GM20431 (cell line): ENCODE data around the gene HEATR5A.

Experiments
- in situ Hi-C: fragments of 300-500 bp; cut with MseI, MboI; formaldehyde crosslinking; loops from one replicate; pipeline ENCODE4 v1.15.0; 2020; ENCODE audit warnings: low sequenced_read_pairs; ENCODE audit not compliant: unreplicated experiment

The HEATR5A gene

DNA sequence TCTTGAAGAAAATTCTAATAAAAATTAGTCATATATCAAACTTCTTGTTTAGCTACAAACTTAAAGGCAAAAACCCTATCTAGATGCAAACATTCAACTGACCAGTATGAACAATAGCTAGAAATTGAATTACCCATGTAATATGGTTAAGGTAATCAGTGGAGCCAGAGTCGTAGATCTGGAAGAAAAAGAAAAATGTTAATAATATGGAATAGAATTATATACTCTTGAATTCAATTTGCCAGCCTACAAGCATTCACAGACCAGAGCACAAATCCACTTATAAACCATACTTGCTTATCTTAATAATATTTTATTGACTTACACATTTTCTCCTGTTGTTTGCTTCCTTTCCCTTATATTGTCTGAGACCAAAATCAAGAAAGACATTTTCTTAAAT lies 7.7 kb upstream of the HEATR5A start:
- in situ Hi-C loops, result no loop called here

DNA sequence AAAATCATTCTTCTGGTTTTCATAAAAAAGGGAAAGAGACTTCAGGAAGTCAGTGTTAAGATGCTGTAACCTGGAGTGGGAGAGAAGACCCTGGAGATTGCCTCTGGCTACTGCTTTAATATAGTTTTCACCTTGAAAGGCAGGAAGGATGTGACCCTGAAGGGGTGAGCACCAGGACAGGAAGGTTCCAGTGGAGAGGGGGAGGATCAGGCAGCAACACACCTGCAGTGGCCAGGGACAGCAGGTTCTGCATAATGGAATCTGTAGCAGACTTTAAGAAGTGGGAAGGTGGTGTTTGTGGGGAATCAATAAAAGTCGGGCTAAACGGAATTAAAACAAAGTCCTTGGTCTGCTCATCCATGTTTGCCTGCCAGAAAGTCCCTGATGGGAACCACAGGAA lies 6.3 kb upstream of the HEATR5A start:
- in situ Hi-C loops, result no loop called here

DNA sequence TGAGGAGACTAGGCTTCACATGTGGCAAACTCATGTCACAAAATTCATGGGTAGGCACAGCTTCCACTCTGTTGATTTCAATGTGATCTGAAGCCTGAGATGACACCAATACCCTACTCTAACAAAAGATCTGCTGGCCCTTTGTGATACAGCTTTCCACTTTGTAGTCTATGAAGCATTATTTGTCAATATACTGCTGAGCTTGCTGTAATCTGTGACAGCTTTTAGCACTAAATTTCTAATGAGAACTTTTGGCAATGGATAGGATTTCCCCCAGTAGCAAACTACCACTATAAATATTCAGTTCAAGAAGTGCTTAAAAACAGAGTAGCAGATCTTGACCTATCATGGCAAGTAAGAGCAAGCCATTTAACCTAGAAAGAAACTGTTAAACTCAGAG lies 5.6 kb upstream of the HEATR5A start:
- in situ Hi-C loops, result no loop called here

DNA sequence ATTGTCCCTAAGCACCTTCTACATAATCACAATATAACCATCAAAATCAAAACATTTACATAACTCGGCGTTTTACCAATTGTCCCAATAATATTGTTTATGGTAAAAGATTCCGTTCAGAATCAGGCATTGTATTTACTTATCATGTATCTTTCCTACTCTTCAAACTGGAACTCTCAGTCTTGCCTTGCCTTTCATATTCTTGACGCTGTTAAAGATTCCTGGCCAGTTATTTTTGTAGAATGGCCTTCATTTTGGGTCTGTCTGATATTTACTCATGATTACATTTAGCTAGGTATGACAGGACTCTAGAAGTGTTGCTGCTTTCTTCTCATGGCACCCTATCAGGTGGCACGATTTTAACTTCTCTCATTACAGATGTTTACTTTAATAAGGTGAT lies 850 bp upstream of the HEATR5A start:
- in situ Hi-C loops, result no loop called here

DNA sequence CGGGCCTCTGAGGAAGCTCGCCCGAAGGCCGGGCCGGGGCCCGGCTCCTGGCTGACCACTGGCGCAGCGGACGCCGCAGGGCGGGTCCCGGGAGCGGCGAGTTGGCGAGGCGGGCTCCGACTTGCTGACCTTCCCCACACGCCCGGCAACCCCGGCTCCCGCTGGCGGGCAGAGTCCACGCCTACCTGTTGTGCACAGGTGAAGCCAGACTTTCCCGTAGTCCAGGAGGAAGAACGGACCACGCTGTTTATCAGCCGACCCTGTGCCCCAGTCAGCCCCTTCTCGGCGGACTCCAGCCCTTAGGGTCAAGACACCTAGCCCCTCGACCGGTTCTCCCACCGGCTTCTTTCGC lies 407 bp downstream of the HEATR5A start:
- in situ Hi-C loops, result no loop called here

DNA sequence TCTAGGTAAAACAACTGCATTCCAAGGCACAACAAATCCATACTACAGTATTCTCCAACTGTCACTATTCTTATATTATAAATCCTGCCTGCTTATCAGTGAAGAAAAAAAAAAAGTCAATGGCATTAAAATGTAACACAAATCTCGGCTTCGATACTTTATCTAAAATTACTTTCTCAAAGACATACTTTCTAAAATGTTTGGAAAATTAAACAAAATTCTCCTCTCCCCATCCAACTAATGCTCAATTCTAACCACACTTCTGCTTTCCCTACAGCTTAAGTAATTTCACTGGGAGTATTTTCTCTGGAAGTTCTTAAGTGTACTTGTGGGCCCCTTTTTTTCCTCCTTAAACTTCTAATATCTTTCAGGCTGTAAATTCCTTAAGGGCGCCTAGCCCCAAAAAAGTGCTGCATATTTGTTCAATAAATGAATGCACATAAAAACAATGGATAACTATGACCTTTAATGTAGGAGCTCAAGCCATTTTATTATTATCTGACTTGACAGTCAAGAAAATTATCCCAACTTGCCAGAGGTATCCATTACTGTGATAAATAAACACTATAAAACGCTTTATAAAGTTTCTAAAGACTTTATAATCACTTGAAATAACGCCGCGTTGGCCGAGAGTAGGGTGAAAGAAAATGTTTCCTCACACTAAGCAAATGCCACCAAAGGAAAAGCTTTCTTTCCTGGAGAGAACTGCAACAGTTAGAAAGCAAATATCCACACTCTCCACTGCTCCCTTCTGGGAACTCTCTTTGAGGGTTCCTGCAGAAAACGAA lies 977 bp downstream of the HEATR5A start:
- in situ Hi-C loops, result no loop called here

DNA sequence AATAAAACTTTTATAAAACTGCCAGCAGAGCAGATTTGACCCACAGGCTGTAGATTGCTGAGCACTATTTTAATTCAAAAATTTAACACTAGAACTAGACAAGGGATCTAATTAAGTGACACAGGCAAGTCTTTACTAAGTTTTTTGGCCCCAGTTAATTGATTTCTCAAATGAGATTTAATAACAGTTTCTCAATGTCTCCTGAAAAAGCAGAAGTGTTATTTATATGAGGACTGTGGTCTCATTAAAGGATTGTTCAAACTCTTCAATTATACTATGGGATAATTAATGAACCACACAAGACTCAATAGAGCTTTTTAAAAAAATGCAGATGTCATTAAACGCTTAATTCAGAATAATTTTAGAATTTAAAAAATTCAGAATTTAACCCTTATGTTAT lies 1.9 kb downstream of the HEATR5A start:
- in situ Hi-C loops, result no loop called here

DNA sequence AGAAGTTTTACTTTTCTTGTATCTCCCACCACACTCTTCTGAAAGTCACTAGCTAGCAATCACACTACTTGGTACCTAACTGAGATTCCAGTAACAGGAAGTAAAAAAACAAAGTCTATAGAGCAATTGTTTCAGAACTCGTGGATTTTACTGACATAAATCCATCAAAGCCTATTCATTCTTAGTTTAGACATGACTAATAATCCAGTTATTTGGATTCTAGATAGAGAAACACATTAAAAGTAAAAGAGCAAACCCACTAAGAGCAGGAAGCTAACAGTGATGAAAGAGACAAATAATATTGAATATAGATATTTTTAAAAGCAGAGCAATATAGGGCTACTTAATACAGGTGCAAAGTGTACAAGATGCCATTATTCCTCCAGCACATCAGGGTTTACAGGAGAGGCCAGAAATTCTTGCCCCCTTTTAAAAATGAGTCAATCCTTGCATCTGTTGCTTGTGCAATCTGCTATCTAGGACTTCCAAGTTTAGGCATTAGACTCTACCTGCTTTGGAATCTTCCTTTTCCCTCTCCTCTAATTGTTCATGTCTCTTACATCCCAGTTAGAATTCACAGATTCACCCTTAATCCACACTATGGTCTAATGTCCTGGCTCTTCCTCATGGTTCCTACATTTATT lies 6.0 kb downstream of the HEATR5A start:
- in situ Hi-C loops, result no loop called here

DNA sequence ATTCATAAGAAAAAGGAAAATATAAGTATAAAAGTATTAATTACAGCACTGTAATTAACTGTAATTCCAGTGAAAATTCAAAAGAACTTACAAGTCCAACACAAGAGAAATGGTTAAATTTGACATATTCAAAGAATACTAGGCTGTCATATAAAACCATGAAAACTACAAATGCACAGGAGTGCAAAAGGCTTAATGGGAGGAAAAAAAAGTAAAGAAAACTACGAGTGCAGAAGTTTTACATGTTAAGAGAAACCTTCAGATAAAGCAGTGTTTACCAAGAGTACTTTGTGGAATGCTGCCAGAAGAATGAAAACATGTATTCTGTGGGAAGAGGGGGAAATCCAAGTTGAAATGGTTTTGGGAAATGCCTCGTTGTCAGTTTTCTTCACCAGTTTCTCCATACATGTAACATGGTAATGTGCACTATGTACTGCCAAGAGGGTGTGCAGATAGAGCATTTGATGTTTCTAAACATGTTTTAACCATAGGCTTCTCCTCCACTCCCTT lies 9.1 kb downstream of the HEATR5A start:
- in situ Hi-C loops, result no loop called here

DNA sequence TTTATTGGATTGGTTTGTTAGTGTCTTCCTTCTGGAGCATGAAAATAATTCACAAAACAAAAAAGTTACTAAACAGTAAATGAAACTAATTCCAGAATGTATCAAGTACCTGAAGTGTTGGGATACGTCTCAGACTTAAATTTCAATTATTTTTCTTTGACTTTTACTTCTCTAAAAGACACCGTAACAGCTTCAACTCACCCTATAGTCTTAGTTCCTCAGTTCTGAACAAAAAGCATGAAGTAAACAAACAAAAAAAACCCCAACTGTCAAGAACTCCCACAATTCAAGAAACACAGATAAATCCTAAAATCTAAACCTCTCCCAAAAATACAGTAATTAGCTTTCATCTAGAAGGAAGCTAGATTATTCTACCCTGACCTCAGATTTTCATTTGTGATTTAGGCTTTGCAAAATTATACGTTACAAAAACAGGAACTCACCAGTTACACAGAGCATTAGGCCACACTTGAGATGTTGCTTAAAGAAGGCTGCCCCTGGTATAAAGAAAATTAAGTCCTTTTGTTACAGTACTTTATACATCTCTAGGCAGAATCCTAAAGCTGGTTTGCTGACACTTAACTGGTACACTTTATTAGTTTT lies 10.2 kb downstream of the HEATR5A start:
- in situ Hi-C loops, result no loop called here

DNA sequence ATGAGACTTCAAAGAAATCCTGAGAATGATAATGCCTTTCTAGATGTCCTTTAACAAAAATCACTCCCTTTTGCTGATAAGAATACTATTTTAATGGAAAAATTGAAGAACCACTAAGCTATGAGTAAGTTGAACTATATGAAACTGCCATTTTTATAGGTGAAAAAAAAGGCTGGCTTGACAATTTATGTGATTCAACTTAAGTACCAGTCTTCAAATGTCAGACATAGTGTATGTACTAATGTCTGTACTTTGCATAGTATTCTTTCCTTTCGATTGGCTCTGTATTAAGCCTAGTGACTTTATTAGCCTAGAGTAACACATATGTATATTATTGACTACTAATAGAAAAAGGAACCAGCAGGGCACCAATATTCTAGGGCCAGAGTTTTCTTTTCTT lies 11.9 kb downstream of the HEATR5A start:
- in situ Hi-C loops, result no loop called here

DNA sequence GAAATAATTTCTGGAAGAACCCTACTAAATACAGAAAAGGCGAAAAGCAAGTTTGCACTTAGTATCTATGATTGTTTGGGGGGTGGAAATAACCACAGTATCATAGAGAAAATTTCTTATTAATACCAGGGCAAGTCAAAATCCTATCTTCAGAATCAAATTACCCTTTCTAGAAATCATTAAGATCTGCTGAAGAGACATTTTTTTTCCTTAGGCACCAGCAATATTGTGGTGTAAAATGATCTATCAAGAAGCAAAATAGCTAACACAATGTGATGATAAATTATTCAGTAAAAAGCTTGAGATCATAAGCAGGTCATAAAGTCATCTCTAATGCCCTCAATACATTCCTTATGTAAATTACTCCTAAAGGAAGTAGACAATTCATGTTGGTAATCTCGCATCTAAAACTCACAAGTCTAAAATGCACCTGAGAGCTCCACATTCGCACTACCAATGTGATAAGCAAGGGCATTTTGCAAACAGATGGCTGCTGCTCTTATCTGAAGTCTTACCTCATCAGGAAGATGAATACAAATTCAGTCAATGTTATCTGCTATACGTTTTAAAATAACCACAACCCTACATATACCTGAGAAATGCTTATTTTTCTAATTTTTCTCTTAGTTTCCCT lies 14.6 kb downstream of the HEATR5A start:
- in situ Hi-C loops, result no loop called here

DNA sequence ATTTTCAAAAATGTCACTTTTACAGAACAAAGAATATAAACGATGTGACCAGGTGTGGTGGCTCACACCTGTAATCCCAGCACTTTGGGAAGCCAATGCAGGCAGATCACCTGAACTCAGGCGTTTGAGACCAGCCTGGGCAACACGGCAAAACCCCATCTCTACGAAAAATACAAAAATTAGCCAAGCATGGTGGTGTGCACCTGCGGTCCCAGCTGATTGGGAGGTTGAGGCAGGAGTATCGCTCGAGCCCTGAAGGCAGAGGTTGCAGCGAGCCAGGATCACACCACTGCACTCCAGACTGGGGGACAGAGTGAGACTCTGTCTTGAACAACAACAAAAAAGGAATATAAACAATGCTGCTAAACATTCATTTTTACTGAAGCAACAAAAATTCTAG lies 15.2 kb downstream of the HEATR5A start:
- in situ Hi-C loops, result no loop called here

DNA sequence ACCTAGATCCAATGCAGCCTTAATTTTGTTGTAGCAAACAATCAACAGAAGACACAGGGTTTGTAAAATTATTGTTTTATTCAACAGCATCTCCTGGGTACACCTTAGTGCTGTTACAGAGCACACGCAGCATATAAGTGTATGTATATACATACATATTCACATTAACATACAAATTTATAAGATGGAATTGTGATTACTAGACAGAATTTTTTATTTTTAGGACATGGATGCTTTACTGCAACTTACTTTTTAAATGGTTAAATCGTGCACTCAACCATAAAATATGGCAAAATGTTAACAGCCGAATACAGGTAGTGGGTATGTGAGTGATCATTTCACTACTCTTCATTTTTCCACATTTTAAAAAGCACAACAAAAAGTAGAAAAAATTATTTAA lies 16.6 kb downstream of the HEATR5A start:
- in situ Hi-C loops, result no loop called here

DNA sequence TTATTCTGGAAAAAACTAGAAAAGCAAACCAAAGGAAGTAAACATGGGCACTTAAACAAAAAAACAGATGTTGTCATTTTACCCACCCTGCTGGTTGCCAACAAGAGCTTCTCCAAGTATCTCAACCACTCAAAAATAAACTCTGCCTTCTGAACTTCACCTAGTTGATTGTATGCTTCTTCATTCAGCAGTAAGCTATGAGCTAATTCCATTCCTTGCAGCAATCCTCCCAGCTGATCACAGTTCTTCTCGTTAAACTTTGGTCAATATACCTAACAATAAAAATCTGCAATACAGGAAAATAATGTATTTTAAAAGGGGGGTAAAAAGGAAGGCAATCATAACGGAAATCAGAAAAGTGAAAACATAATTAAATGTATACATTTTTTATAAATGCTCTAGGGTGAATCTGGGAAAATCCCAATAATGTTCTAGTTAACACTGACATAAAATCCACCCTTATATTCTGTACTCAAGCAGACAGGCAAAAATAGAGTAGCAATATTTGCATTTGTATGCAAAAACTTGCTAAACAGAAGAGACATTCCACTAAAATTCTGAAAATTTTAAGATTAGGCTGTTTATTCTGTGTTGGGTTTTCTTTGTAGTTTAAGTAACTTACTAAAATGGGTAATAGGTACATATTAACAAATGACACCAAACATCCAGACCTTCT lies 17.4 kb downstream of the HEATR5A start:
- in situ Hi-C loops, result no loop called here

DNA sequence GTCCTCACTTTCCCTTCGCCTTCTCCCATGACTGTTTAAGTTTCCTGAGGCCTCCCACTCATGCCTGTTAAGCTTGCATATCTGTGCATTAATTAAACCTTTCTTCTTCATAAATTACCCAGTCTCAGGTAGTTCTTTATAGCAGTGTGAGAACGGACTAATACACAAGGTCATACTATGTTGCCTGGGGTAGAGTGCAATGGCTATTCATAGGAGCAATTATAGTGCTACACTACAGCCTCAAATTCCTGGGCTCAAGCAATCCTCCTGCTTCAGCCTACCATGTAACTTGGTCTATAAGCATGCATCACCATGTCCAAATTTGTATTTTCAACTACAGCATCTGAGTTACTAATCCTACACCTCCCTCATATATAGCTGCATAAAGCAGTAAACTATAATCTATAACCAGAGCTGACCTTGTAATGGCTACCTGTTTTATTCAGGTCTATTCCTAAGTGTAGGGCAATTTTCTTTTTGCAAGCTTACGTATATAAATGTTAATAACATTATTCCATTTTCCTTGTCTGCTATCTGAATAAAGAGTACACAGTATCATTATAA lies 18.9 kb downstream of the HEATR5A start:
- in situ Hi-C loops, result no loop called here

DNA sequence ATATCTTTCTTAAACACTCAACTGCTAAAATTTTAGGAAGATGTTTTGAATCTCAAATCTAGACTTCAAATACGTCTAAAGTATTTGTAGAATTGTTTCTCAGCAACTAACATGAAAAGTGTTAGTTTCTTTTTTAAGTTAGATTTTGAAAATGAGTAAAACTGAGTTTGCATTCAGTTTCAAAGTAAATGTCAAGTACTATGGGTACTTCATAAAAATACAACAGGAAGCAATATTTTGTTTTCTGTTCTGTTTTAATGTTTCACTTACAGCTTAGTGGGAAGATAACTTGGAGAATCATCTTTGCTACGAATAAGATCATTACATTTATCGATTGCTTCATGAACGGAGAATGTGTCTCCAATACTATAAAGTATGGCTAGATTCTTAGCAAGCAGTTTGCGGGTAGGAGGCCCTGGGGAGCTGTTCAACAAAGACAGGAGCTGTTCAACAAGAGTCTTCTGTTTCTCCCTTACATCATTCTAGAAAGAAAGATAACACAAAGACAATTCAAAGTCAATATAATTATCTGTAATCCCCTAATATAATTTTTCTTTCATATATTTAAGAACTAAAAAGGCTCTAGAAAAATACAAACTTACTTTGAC lies 20.2 kb downstream of the HEATR5A start:
- in situ Hi-C loops, result no loop called here

DNA sequence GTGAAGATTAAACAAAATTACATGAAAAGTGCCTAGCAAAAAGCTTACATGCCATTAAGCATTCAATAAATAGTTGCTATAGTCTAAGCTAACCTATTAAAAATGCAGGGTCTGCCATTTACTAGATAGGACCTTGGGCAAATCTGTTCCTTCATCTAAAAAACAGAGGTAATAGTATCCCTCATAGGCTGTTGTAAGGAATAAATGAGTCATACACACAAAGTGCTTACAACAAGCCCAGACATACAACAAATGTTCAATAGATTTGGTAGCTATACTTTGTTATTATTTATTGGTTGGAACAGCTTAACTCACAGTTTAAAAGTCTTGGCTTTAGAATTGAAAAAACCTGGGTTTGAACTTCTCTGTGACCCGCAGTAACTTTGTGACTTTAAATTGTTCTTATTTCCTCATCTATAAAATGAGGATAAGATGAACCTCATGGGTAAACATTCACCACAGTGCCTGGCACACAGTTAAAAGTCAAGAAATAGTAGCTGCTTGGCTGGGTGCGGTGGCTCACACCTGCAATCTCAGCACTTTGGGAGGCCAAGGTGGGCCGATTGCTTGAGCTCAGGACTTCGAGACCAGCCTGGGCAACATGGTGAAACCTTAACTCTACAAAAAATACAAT lies 24.7 kb downstream of the HEATR5A start:
- in situ Hi-C loops, result no loop called here

DNA sequence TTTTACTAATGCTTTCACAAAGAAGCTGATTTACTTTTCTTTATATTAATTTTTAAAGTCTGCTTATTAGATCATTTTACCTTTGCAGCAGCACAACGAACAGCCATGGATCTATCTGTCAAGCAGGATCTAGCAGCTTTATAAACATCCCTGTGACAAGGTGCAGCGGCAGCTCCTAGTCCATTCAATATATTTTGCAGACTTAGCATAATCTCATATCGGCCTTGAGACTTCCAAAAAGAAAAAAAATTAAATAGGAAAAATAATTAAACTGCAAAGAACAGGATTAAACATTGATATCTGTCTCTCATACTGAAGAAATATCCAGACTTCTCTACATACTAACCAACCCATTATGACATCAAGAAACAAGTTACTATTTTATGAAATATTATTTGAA lies 25.2 kb downstream of the HEATR5A start:
- in situ Hi-C loops, result no loop called here
